ENCODE results near the gene FANCB.

Gene FANCB

GRCh38 chrX:14872851-14873675 is at the start of gene FANCB, which contains the start of gene MOSPD2:
Gene FANCB (minus strand): TSS chrX:14873069. CDS start chrX:14865510, 7,559 bp downstream.
Gene MOSPD2 (plus strand): TSS chrX:14873421. CDS start chrX:14873529, 108 bp downstream.
- Histone ChIP-seq H3K27ac (ENCODE audit: low read depth, low read length) (peak within 1 kb of the TSS; percentile 56; the same call in 1 of the 2 replicates), H3K4me3 (ENCODE audit: low read depth, low read length) (peak within 1 kb of the TSS; percentile 99)

GRCh38 chrX:14922437-14922836 is 49.6 kb upstream of the FANCB start:
- H3K4me1 ChIP-seq (ENCODE audit: control insufficient read depth, insufficient read depth, low read length): peaks cover 4% of the 10 kb centered on the region; the same call in 1 of the 2 replicates
- H3K36me3 ChIP-seq (ENCODE audit: control insufficient read depth, insufficient read depth, low read length): peaks cover 26% of the 10 kb centered on the region
- H3K9me3 ChIP-seq (ENCODE audit: control insufficient read depth, insufficient read depth, low read depth, low read length): no peaks in the 10 kb centered on the region
- no peak overlapping the region for H3K4me3 ChIP-seq (ENCODE audit: low read depth, low read length)
- H3K27me3 ChIP-seq (ENCODE audit: control insufficient read depth, insufficient read depth, low read length): no peaks in the 10 kb centered on the region; the same call in 1 of the 2 replicates
- no peak overlapping the region for H3K27ac ChIP-seq (ENCODE audit: low read depth, low read length)
- H3K9ac ChIP-seq (ENCODE audit: low read length): no peak overlapping the region

More at GRCh38 chrX:14872851-14873675, at the start of gene FANCB, which contains the start of gene MOSPD2:
- H3K36me3 ChIP-seq (ENCODE audit: control insufficient read depth, insufficient read depth, low read length): peaks cover 19% of the 10 kb centered on the region
- H3K4me1 ChIP-seq (ENCODE audit: control insufficient read depth, insufficient read depth, low read length): peaks cover 6% of the 10 kb centered on the region; the same call in 1 of the 2 replicates
- H3K27me3 ChIP-seq (ENCODE audit: control insufficient read depth, insufficient read depth, low read length): no peaks in the 10 kb centered on the region; the same call in 1 of the 2 replicates
- peak within 1 kb of the TSS; percentile 91 for H3K9ac ChIP-seq (ENCODE audit: low read length)
- H3K9me3 ChIP-seq (ENCODE audit: control insufficient read depth, insufficient read depth, low read depth, low read length): no peaks in the 10 kb centered on the region; the same call in 1 of the 2 replicates

- Histone ChIP-seq H3K9ac (ENCODE audit: low read length) (no peak overlapping the region), H3K27ac (ENCODE audit: low read depth, low read length) (no peak overlapping the region), H3K4me3 (ENCODE audit: low read depth, low read length) (no peak overlapping the region)
These were observed 47.3 kb upstream of the FANCB start for GRCh38 chrX:14920196-14920595.

GRCh38 chrX:14919407-14919806 is 46.5 kb upstream of the FANCB start:
- no peaks in the 10 kb centered on the region; the same call in 1 of the 2 replicates for H3K27me3 ChIP-seq (ENCODE audit: control insufficient read depth, insufficient read depth, low read length)
- no peak overlapping the region for H3K4me3 ChIP-seq (ENCODE audit: low read depth, low read length)
- H3K4me1 ChIP-seq (ENCODE audit: control insufficient read depth, insufficient read depth, low read length): peaks cover 2% of the 10 kb centered on the region; the same call in 1 of the 2 replicates
- no peaks in the 10 kb centered on the region for H3K9me3 ChIP-seq (ENCODE audit: control insufficient read depth, insufficient read depth, low read depth, low read length)
- no peak overlapping the region for H3K9ac ChIP-seq (ENCODE audit: low read length)
- H3K36me3 ChIP-seq (ENCODE audit: control insufficient read depth, insufficient read depth, low read length): peaks cover 48% of the 10 kb centered on the region
- no peak overlapping the region for H3K27ac ChIP-seq (ENCODE audit: low read depth, low read length)

More at GRCh38 chrX:14920196-14920595, 47.3 kb upstream of the FANCB start:
- Histone ChIP-seq H3K9me3 (ENCODE audit: control insufficient read depth, insufficient read depth, low read depth, low read length) (no peaks in the 10 kb centered on the region), H3K27me3 (ENCODE audit: control insufficient read depth, insufficient read depth, low read length) (no peaks in the 10 kb centered on the region; the same call in 1 of the 2 replicates), H3K36me3 (ENCODE audit: control insufficient read depth, insufficient read depth, low read length) (peaks cover 46% of the 10 kb centered on the region), H3K4me1 (ENCODE audit: control insufficient read depth, insufficient read depth, low read length) (peaks cover 4% of the 10 kb centered on the region; the same call in 1 of the 2 replicates)

GRCh38 chrX:14916017-14916674 is 43.3 kb upstream of the FANCB start:
- no peaks in the 10 kb centered on the region; the same call in 1 of the 2 replicates for H3K27me3 ChIP-seq (ENCODE audit: control insufficient read depth, insufficient read depth, low read length)
- no peak overlapping the region for H3K4me3 ChIP-seq (ENCODE audit: low read depth, low read length)
- no peak overlapping the region for H3K27ac ChIP-seq (ENCODE audit: low read depth, low read length)
- H3K4me1 ChIP-seq (ENCODE audit: control insufficient read depth, insufficient read depth, low read length): no peaks in the 10 kb centered on the region
- H3K9ac ChIP-seq (ENCODE audit: low read length): no peak overlapping the region
- H3K9me3 ChIP-seq (ENCODE audit: control insufficient read depth, insufficient read depth, low read depth, low read length): no peaks in the 10 kb centered on the region
- peaks cover 75% of the 10 kb centered on the region for H3K36me3 ChIP-seq (ENCODE audit: control insufficient read depth, insufficient read depth, low read length)

- Histone ChIP-seq H3K4me1 (ENCODE audit: control insufficient read depth, insufficient read depth, low read length) (no peaks in the 10 kb centered on the region), H3K9ac (ENCODE audit: low read length) (no peak overlapping the region), H3K4me3 (ENCODE audit: low read depth, low read length) (no peak overlapping the region), H3K9me3 (ENCODE audit: control insufficient read depth, insufficient read depth, low read depth, low read length) (no peaks in the 10 kb centered on the region), H3K27me3 (ENCODE audit: control insufficient read depth, insufficient read depth, low read length) (no peaks in the 10 kb centered on the region; the same call in 1 of the 2 replicates), H3K36me3 (ENCODE audit: control insufficient read depth, insufficient read depth, low read length) (peaks cover 79% of the 10 kb centered on the region), H3K27ac (ENCODE audit: low read depth, low read length) (no peak overlapping the region)
These were observed 42.7 kb upstream of the FANCB start for GRCh38 chrX:14915596-14915995.

- no peak overlapping the region for H3K9ac ChIP-seq (ENCODE audit: low read length)
- no peaks in the 10 kb centered on the region; the same call in 1 of the 2 replicates for H3K27me3 ChIP-seq (ENCODE audit: control insufficient read depth, insufficient read depth, low read length)
- no peak overlapping the region for H3K4me3 ChIP-seq (ENCODE audit: low read depth, low read length)
- H3K27ac ChIP-seq (ENCODE audit: low read depth, low read length): no peak overlapping the region
- no peaks in the 10 kb centered on the region for H3K9me3 ChIP-seq (ENCODE audit: control insufficient read depth, insufficient read depth, low read depth, low read length)
- peaks cover 70% of the 10 kb centered on the region for H3K36me3 ChIP-seq (ENCODE audit: control insufficient read depth, insufficient read depth, low read length)
- H3K4me1 ChIP-seq (ENCODE audit: control insufficient read depth, insufficient read depth, low read length): no peaks in the 10 kb centered on the region
These were observed 40.4 kb upstream of the FANCB start for GRCh38 chrX:14913241-14913640.

- H3K9me3 ChIP-seq (ENCODE audit: control insufficient read depth, insufficient read depth, low read depth, low read length): peaks cover 10% of the 10 kb centered on the region
- peaks cover 30% of the 10 kb centered on the region for H3K36me3 ChIP-seq (ENCODE audit: control insufficient read depth, insufficient read depth, low read length)
- no peak overlapping the region for H3K9ac ChIP-seq (ENCODE audit: low read length)
- no peak overlapping the region for H3K27ac ChIP-seq (ENCODE audit: low read depth, low read length)
- H3K27me3 ChIP-seq (ENCODE audit: control insufficient read depth, insufficient read depth, low read length): no peaks in the 10 kb centered on the region; the same call in 1 of the 2 replicates
- 0 out of 2 replicates have a peak, but pooled peaks cover 2% of the 10 kb centered on the region for H3K4me1 ChIP-seq (ENCODE audit: control insufficient read depth, insufficient read depth, low read length)
- no peak overlapping the region for H3K4me3 ChIP-seq (ENCODE audit: low read depth, low read length)
These were observed 31.0 kb upstream of the FANCB start for GRCh38 chrX:14903891-14904290.

GRCh38 chrX:14902537-14902936 is 29.7 kb upstream of the FANCB start:
- Histone ChIP-seq H3K4me3 (ENCODE audit: low read depth, low read length) (no peak overlapping the region), H3K4me1 (ENCODE audit: control insufficient read depth, insufficient read depth, low read length) (0 out of 2 replicates have a peak, but pooled peaks cover 3% of the 10 kb centered on the region), H3K27me3 (ENCODE audit: control insufficient read depth, insufficient read depth, low read length) (no peaks in the 10 kb centered on the region; the same call in 1 of the 2 replicates), H3K9me3 (ENCODE audit: control insufficient read depth, insufficient read depth, low read depth, low read length) (peaks cover 10% of the 10 kb centered on the region), H3K27ac (ENCODE audit: low read depth, low read length) (no peak overlapping the region), H3K36me3 (ENCODE audit: control insufficient read depth, insufficient read depth, low read length) (peaks cover 26% of the 10 kb centered on the region), H3K9ac (ENCODE audit: low read length) (no peak overlapping the region)

GRCh38 chrX:14899607-14900006 is 26.7 kb upstream of the FANCB start:
- Histone ChIP-seq H3K36me3 (ENCODE audit: control insufficient read depth, insufficient read depth, low read length) (peaks cover 29% of the 10 kb centered on the region), H3K4me3 (ENCODE audit: low read depth, low read length) (no peak overlapping the region), H3K27me3 (ENCODE audit: control insufficient read depth, insufficient read depth, low read length) (no peaks in the 10 kb centered on the region; the same call in 1 of the 2 replicates), H3K9me3 (ENCODE audit: control insufficient read depth, insufficient read depth, low read depth, low read length) (peaks cover 7% of the 10 kb centered on the region), H3K4me1 (ENCODE audit: control insufficient read depth, insufficient read depth, low read length) (0 out of 2 replicates have a peak, but pooled peaks cover 3% of the 10 kb centered on the region), H3K27ac (ENCODE audit: low read depth, low read length) (0 out of 2 replicates have a peak overlapping the region, but pooled peaks have one; percentile 68), H3K9ac (ENCODE audit: low read length) (no peak overlapping the region)
